ENCODE data around the gene SESTD1. TPM values are rescaled to one million over a fixed set of nuclear protein-coding genes. Genes with fewer than 3 reads are reported as not detected.

The SESTD1 gene
- total and polyA plus RNA-seq, 2 of the 8 experiments (the other 6 are each of a cell fraction or from before 2014, with no cell fraction given) = 5.2 to 49.6 TPM

DNA sequence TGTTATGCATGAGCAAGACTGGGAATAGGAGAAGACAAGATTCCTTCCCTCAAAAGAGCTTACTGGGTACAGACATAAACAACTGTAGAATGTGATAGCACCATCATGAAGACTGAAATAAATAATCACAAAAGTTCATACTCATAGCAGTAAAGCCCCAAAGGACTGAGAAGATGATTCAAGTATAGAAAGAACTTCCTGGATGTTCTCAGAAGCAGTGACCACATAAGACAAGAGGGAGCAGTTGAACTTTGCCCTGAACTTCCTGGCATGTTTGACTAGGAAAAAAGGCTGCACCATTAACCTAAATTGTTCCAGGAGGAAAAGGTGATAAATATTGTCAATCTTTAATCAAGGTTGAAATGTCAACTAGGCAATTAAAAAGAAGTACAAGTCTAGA, 156.9 kb downstream of the SESTD1 start (continued):
- TF ChIP-seq, protein P1, sequence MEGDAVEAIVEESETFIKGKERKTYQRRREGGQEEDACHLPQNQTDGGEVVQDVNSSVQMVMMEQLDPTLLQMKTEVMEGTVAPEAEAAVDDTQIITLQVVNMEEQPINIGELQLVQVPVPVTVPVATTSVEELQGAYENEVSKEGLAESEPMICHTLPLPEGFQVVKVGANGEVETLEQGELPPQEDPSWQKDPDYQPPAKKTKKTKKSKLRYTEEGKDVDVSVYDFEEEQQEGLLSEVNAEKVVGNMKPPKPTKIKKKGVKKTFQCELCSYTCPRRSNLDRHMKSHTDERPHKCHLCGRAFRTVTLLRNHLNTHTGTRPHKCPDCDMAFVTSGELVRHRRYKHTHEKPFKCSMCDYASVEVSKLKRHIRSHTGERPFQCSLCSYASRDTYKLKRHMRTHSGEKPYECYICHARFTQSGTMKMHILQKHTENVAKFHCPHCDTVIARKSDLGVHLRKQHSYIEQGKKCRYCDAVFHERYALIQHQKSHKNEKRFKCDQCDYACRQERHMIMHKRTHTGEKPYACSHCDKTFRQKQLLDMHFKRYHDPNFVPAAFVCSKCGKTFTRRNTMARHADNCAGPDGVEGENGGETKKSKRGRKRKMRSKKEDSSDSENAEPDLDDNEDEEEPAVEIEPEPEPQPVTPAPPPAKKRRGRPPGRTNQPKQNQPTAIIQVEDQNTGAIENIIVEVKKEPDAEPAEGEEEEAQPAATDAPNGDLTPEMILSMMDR (IDR thresholded peaks at IDR 0.05; ENCODE audit: control extremely low read depth in 1 of 3, insufficient read depth in 1 of 3, low read depth in 1 of 3, low read length in 3 of 3) = no peak
- TF ChIP-seq USF2 (IDR thresholded peaks at IDR 0.05; ENCODE audit: low read length) (no peak), CREB1 (IDR thresholded peaks at IDR 0.05) (no peak), YY1 (IDR thresholded peaks at IDR 0.05; ENCODE audit: low read depth, low read length) (no peak), RBBP5 (IDR thresholded peaks at IDR 0.05; ENCODE audit: borderline replicate concordance, low read depth, low read length) (no peak), ZNF274 (IDR thresholded peaks at IDR 0.05; ENCODE audit: borderline replicate concordance, extremely low read depth, low read length) (no peak)
